Gastrocnemius medialis (tissue), 4 donors: Measurements from ENCODE around the gene WDR70.

Source experiments
- CTCF ChIP-seq, 5 experiments: fragments of 450-650 bp in 3 of 5; fragments of 200-600 bp in 2 of 5; sonication (generic) in 2 of 5; IDR thresholded peaks in 4 of 5; conservative IDR thresholded peaks in 1 of 5; 1 replicate in 4 of 5; 2 replicates in 1 of 5; pipeline ENCODE4 v1.5.1; 2016 to 2019; ENCODE audit warnings: antibody characterized with exemption in 5 of 5, mild to moderate bottlenecking in 3 of 5, moderate library complexity in 3 of 5
- POLR2A ChIP-seq, 2 donors: fragments of 450-650 bp; IDR thresholded peaks; one replicate each; pipeline ENCODE4 v1.6.1; 2017; ENCODE audit warnings: antibody characterized with exemption in 2 of 2, mild to moderate bottlenecking in 2 of 2, moderate library complexity in 2 of 2

GRCh38 chr5:37667430-37667829, 288.3 kb downstream of the WDR70 start:
- TF ChIP-seq CTCF (IDR thresholded peaks at IDR 0.05 in 4 of 5, conservative IDR thresholded peaks at IDR 0.05 in 1 of 5) (no peak), POLR2A (IDR thresholded peaks at IDR 0.05) (no peak)
